RWPE1 (cell line): ENCODE measurements around the gene NXPH3.

Experiments used
- CTCF ChIA-PET: fragments of 350-600 bp; sonication (Branson Sonifier 250); formaldehyde crosslinking; extraction: SDS; loops from one replicate; lab custom pipeline; 2021; lab: Yijun Ruan, JAX
- POLR2A ChIA-PET: fragments of 400-600 bp; formaldehyde crosslinking; extraction: SDS; loops from one replicate; lab custom pipeline; 2020; ENCODE audit warnings: antibody characterized with exemption; ENCODE audit not compliant: low non-redundant PET; lab: Yijun Ruan, JAX
- DNase-seq: peaks from one replicate; pipeline ENCODE4 v3.0.0; 2012; ENCODE audit warnings: low spot score
- H3K27ac ChIP-seq: fragments of 450-650 bp; 2 replicates; pipeline ENCODE4 v1.5.1; 2017
- CTCF ChIP-seq: fragments of 450-650 bp; conservative IDR thresholded peaks from 2 replicates; pipeline ENCODE4 v1.5.1; 2017; ENCODE audit warnings: low read depth, mild to moderate bottlenecking

NXPH3 gene

GRCh38 chr17:49574945-49575678, 559 bp upstream of the NXPH3 start:
- no peak overlapping the region for H3K27ac ChIP-seq
- no peak for TF ChIP-seq CTCF
- POLR2A ChIA-PET, result no interaction called here
- DNase-seq, result no peak
- CTCF ChIA-PET, result interaction anchor here (0.6 to 2.8 kb wide), 13 partner anchors 18 to 1858 kb away, joined by 3 to 11 read pairs (median 4); partner anchors contain the start of gene KAT7

GRCh38 chr17:49576088-49576916, 631 bp downstream of the NXPH3 start:
- ChIA-PET POLR2A (no interaction called here), CTCF (interaction anchor here (0.6 to 2.8 kb wide), 15 partner anchors 14 to 422 kb away, joined by 3 to 11 read pairs (median 4); partner anchors contain the start of genes KAT7 and SLC35B1)
- DNase-seq, result peak; percentile 58
- no peak overlapping the region for H3K27ac ChIP-seq
- no peak for TF ChIP-seq CTCF

- CTCF ChIA-PET, result interaction anchor here (0.7 to 2.8 kb wide), 6 partner anchors 10 to 421 kb away, joined by 3 to 11 read pairs (median 4); partner anchors contain the start of gene SLC35B1
- no peak for DNase-seq
- H3K27ac ChIP-seq, result no peak overlapping the region
- TF ChIP-seq CTCF, result no peak
- POLR2A ChIA-PET, result no interaction called here
Measured at GRCh38 chr17:49576917-49577649, 1.4 kb downstream of the NXPH3 start.

GRCh38 chr17:49577650-49577934, 1.9 kb downstream of the NXPH3 start:
- ChIA-PET CTCF (interaction anchor here (0.7 to 2.8 kb wide), 2 partner anchors 10 to 21 kb away, joined by 3 to 11 read pairs; no protein-coding TSS in a partner anchor), POLR2A (no interaction called here)
- no peak for DNase-seq
- no peak overlapping the region for H3K27ac ChIP-seq
- TF ChIP-seq CTCF, result no peak

GRCh38 chr17:49577963-49578362, 2.3 kb downstream of the NXPH3 start:
- H3K27ac ChIP-seq, result no peak overlapping the region
- no peak for DNase-seq
- ChIA-PET POLR2A (no interaction called here), CTCF (no interaction called here)
- TF ChIP-seq CTCF, result no peak

- no peak overlapping the region for H3K27ac ChIP-seq
- ChIA-PET CTCF (no interaction called here), POLR2A (interaction anchor here (0.6 kb wide), 1 partner anchor 18 kb away, joined by 5 read pairs; no protein-coding TSS in a partner anchor)
- no peak for DNase-seq
- no peak for TF ChIP-seq CTCF
Measured at GRCh38 chr17:49578414-49578813, 2.7 kb downstream of the NXPH3 start.
